Measurements from ENCODE around the gene SPATA21. TPM values are rescaled to one million over a fixed set of nuclear protein-coding genes. Genes with fewer than 3 reads are reported as not detected.
"Not testable (repeated sequence)": the region's sequence is repeated elsewhere in the genome, so short reads cannot be mapped to it uniquely, and the experiment has no call there.

SPATA21 gene
- not detected for total RNA-seq

- Histone ChIP-seq H3K27me3 (peaks cover 0 to 7% (median 0%) of the 10 kb centered on the region in 4 donors), H3K9me3 (no peaks in the 10 kb centered on the region), H3K4me3 (no peak within 1 kb of the TSS), H3K27ac (no peak within 1 kb of the TSS), H3K4me1 (peaks cover 5 to 18% (median 11%) of the 10 kb centered on the region in 3 donors), H3K36me3 (peaks cover 0 to under 1% (median 0%) of the 10 kb centered on the region in 3 donors)
- WGBS, 2 donors, result 32 to 61% methylated on average over 3 of the region's 3 CpGs
- TF ChIP-seq CTCF (IDR thresholded peaks at IDR 0.05) (no peak), POLR2A (IDR thresholded peaks at IDR 0.05) (no peak)
- intact Hi-C loops (cut with DNase I), result no loop called here
- DNase-seq, result no peak
Observed at GRCh38 chr1:16436946-16437474, at the start of gene SPATA21. Gene SPATA21 (minus strand): TSS chr1:16437424. CDS start chr1:16431371, 6,053 bp downstream.

- DNase-seq; H3K9me3 ChIP-seq; H3K27me3 ChIP-seq; H3K4me1 ChIP-seq; intact Hi-C loops (cut with DNase I); H3K27ac ChIP-seq; H3K4me3 ChIP-seq: not testable (repeated sequence)
- peaks cover 4 to 87% (median 4%) of the 10 kb centered on the region in 3 donors for H3K36me3 ChIP-seq
Observed at GRCh38 chr1:16487011-16487410, 49.8 kb upstream of the SPATA21 start.

GRCh38 chr1:16486316-16486715, 49.1 kb upstream of the SPATA21 start:
- H3K27ac ChIP-seq; H3K4me1 ChIP-seq; DNase-seq; H3K9me3 ChIP-seq; intact Hi-C loops (cut with DNase I); H3K27me3 ChIP-seq; H3K4me3 ChIP-seq: not testable (repeated sequence)
- WGBS, 2 donors, result 100% methylated on average over 2 of the region's 8 CpGs; no CpG with 5 or more reads in 1 of the 2 donors
- H3K36me3 ChIP-seq, result peaks cover 4 to 94% (median 4%) of the 10 kb centered on the region in 3 donors

GRCh38 chr1:16484931-16485330, 47.7 kb upstream of the SPATA21 start:
- 83% methylated on average over 2 of the region's 6 CpGs; no CpG with 5 or more reads in 1 of the 2 donors for WGBS, 2 donors
- intact Hi-C loops (cut with DNase I), result no loop called here
- Histone ChIP-seq H3K27ac (no peak overlapping the region), H3K4me1 (no peaks in the 10 kb centered on the region), H3K27me3 (no peaks in the 10 kb centered on the region), H3K9me3 (no peaks in the 10 kb centered on the region), H3K36me3 (peaks cover 4 to 96% (median 4%) of the 10 kb centered on the region in 3 donors), H3K4me3 (no peak overlapping the region)
- no peak for DNase-seq
- TF ChIP-seq CTCF (IDR thresholded peaks at IDR 0.05) (no peak), POLR2A (IDR thresholded peaks at IDR 0.05) (no peak)

GRCh38 chr1:16484501-16484835, 47.2 kb upstream of the SPATA21 start:
- DNase-seq, result no peak
- H3K4me3 ChIP-seq, result no peak overlapping the region
- H3K27me3 ChIP-seq, result no peaks in the 10 kb centered on the region
- no peaks in the 10 kb centered on the region for H3K9me3 ChIP-seq
- intact Hi-C loops (cut with DNase I), result no loop called here
- TF ChIP-seq POLR2A (IDR thresholded peaks at IDR 0.05) (no peak), CTCF (IDR thresholded peaks at IDR 0.05) (no peak)
- 95 to 100% methylated on average over 3 to 8 of the region's 8 CpGs for WGBS, 2 donors
- no peak overlapping the region for H3K27ac ChIP-seq
- H3K4me1 ChIP-seq, result no peaks in the 10 kb centered on the region
- peaks cover 4 to 96% (median 4%) of the 10 kb centered on the region in 3 donors for H3K36me3 ChIP-seq

- 86 to 93% methylated on average over 8 to 25 of the region's 45 CpGs for WGBS, 2 donors
- H3K27me3 ChIP-seq; H3K9me3 ChIP-seq; intact Hi-C loops (cut with DNase I); DNase-seq; H3K4me1 ChIP-seq; H3K4me3 ChIP-seq; H3K27ac ChIP-seq: not testable (repeated sequence)
- peaks cover 4 to 96% (median 4%) of the 10 kb centered on the region in 3 donors for H3K36me3 ChIP-seq
Observed at GRCh38 chr1:16483639-16484500, 46.6 kb upstream of the SPATA21 start.

GRCh38 chr1:16483146-16483545, 45.9 kb upstream of the SPATA21 start:
- intact Hi-C loops (cut with DNase I); H3K9me3 ChIP-seq; H3K4me3 ChIP-seq; H3K27ac ChIP-seq; DNase-seq; H3K27me3 ChIP-seq; H3K4me1 ChIP-seq: not testable (repeated sequence)
- 97% methylated on average over 14 to 18 of the region's 26 CpGs for WGBS, 2 donors
- H3K36me3 ChIP-seq, result peaks cover 4 to 98% (median 6%) of the 10 kb centered on the region in 3 donors

Data from esophagus squamous epithelium (tissue), 5 donors.